D721Med (cell line): ENCODE data around the gene ITPR2.
"Not testable (repeated sequence)": the region's sequence is repeated elsewhere in the genome, so short reads cannot be mapped to it uniquely, and the experiment has no call there.

Experiments
- DNase-seq: peaks from one replicate; pipeline ENCODE4 v3.0.0; 2011; ENCODE audit warnings: low spot score; ENCODE audit not compliant: insufficient read length
- FAIRE-seq: peaks from 2 replicates; lab custom pipeline; 2011; peaks lifted over from hg19 to GRCh38; lab: Jason Lieb, UNC
- TF ChIP-seq, protein P1 (sequence below): IDR thresholded peaks from 2 replicates; pipeline ENCODE4 v1.5.1; 2012; ENCODE audit warnings: mild to moderate bottlenecking, control low read depth; ENCODE audit not compliant: insufficient read depth; ENCODE audit errors: missing control alignments

ITPR2 gene

DNA sequence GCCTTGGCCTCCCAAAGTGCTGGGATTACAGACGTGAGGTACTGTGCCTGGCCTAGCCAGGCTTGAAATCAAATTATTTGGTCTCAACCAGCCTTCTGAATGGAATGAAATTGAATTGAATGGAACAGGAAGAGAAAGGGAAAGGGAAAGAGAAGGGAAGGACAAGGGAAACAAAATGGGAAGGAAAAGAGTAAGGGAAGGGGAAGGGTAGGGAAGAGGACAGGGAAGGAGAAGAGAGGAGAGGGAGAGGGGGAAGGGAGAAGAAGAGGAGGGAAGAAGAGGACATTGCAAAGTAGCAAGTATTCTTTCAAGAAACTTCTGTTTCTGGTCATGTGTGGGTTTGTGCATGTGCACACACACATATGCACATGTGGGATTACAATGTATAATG, 97.8 kb downstream of the ITPR2 start:
- TF ChIP-seq, protein P1, sequence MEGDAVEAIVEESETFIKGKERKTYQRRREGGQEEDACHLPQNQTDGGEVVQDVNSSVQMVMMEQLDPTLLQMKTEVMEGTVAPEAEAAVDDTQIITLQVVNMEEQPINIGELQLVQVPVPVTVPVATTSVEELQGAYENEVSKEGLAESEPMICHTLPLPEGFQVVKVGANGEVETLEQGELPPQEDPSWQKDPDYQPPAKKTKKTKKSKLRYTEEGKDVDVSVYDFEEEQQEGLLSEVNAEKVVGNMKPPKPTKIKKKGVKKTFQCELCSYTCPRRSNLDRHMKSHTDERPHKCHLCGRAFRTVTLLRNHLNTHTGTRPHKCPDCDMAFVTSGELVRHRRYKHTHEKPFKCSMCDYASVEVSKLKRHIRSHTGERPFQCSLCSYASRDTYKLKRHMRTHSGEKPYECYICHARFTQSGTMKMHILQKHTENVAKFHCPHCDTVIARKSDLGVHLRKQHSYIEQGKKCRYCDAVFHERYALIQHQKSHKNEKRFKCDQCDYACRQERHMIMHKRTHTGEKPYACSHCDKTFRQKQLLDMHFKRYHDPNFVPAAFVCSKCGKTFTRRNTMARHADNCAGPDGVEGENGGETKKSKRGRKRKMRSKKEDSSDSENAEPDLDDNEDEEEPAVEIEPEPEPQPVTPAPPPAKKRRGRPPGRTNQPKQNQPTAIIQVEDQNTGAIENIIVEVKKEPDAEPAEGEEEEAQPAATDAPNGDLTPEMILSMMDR: no peak
- DNase-seq: no peak
- no peak for FAIRE-seq

DNA sequence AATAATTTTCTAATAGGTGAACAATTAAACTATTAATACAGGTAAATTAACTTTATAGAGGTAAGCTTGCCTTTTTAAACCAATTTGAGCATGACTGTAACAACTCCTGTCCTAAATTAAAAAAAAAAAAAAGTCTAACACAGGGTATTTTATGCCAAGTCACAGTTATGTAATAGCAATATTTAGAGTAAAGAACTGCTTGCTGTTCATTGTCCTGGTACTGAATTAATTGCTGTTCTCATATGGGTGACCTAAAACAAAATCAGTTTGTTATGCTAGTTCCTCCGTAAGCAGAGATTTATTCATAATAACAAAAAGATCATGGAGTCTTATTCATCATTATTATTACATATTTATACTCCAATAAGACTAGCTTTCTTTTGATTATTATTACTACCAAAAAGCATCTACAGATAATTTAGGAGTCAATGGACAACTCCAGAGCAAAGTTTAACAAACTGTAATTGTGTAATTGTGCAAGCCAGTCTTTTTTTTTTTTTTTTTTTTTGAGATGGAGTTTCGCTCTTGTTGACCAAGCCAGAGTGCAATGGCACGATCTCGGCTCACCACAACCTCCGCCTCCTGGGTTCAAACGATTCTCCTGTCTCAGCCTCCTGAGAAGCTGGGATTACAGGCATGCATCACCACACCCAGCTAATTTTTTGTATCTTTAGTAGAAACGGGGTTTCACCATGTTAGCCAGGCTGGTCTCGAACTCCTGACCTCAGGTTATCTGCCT, 98.3 kb downstream of the ITPR2 start:
- TF ChIP-seq, protein P1: no peak
- FAIRE-seq: no peak
- no peak for DNase-seq

DNA sequence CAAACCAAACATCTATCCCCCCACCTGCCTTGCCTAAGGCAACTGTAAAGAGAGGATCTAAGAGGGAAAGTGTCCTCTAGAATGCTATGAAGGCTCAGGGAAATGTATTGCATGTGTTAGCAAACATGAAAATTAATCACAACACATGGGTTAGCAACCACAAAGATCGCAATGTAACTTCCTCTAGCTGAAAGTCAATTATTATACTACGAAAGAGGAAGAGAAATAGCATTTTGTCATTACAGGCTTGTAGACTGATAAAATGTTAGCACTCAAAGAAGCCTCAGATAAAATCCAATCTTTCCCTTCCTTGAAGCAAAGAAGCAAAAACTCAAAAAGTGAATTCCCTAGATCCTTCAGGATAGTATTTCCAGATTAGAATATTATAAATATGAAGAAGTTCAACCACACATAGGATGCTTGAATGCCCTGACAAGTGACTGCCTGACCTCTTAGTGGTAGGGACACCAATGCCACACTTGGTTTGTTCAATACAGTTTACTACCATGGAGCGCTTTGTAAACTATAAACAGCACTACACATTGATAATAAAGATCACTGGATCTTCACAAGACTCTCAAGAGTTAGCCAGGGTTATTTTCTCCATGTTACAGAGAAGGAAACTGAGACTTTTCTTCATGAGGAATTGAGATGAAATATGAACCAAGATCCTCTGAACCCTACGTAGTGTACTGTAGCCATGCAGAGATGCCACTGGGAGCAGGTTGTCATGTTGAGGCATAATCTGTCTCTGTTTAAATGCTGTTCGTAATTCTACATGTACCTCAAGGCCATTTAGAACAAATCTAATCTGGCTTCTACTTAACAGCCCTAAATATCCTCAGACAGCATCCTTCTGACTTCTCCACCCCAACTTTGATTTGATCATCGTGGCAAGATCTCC, 100.7 kb downstream of the ITPR2 start:
- TF ChIP-seq, protein P1: no peak
- DNase-seq (no peak), FAIRE-seq (no peak)

DNA sequence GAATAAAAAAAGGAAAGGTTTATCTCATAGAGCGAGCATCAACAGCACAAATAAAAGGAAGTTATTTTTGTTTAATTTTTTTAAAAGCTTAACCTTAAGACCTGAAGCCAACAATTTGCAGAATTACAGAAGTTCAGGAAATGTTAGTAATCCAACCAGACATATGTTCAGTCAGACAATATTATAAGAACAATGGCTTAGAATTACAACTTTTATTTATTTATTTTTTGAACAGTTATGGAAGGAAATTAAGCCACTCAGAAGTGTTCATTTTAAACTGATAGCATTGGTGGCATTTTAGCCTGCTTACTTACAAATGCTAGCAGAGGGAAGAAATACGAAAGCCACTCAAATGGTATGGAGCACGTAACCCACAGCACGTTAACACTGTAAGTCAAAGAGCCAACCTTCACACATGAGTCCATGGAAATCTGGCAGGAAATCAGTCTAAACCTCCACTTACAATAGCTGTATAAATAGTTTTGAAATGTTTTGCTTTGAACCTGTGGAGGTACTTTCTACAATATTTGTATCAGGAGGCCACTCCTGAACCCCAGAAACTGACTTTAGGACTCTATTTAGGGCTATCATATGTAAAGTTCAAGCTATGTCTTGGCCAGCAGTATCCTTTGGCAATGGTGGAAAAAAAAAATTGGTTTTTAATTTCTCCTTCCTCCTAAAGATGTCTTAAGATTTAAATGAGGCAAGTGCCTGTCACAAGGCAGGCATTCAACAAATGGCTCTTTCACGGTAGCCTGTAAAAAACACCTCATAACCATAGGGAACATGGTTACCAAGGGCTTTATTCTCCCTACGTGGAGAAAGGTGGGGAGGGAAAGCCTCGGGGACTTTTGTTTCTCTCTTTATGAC, 102.3 kb downstream of the ITPR2 start:
- no peak for FAIRE-seq
- DNase-seq: no peak
- TF ChIP-seq, protein P1: no peak

DNA sequence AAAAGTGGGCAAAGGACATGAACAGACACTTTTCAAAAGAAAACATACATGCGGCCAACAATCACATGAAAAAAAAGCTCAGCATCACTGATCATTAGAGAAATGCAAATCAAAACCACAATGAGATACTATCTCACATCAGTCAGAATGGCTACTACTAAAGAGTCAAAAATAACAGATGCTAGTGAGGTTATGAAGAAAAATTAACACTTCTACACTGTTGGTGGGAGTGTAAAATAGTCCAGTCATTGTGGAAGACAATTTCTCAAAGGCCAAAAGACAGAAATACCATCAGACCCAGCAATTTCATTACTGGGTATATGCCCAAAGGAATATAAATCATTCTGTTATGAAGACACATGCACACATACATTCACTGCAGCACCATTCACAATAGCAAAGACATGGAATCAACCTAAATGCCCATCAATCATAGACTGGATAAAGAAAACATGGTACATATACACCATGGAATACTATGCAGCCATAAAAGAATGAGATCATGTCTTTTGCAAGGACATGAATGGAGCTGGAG, 103.8 kb downstream of the ITPR2 start:
- DNase-seq, FAIRE-seq: not testable (repeated sequence)

DNA sequence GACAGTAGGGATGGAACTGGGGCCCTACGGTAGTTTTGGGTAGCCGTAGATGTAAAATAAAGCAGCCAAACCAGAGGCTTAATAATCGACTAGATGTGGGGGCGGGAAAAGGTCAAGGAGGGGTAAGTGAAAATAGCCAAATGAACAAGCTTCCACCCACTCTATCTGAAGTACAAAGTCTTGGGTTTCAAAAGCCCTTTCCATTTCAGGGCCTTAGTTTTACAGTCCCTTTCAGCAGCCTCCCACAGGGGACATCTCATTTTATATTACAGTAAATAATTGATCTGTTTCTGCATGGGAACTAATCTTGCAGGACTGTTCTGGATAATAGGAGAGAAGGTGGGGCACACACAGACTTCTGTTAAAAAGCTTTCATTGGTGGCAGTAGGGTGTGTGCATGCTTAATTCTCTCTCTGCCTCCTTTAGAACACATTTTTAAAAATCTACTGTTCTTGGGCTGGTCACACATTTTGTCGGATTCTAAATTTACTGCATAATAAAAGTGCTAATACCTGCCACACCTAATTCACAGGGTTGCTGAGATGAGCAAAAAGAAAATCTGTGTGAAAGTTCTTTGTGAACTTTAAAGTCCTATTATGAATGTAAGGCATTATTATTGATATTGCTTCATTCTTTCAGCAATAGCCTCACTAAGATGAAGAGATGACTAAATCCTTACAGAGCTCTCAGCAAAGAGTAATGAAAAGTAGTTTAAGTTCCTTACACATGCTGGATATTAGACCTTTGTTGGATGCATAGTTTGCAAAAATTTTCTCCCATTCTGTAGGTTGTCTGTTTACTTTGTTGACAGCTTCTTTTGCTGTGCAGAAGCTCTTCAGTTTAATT, 104.6 kb downstream of the ITPR2 start:
- DNase-seq (no peak), FAIRE-seq (no peak)
- TF ChIP-seq, protein P1: no peak
